ENCODE data around the gene ARSG. TPM values are rescaled to one million over a fixed set of nuclear protein-coding genes. Genes with fewer than 3 reads are reported as not detected.
"Not testable (repeated sequence)": the region's sequence is repeated elsewhere in the genome, so short reads cannot be mapped to it uniquely, and the experiment has no call there.

Gene ARSG
- total and polyA plus RNA-seq, 7 donors: 1.7 to 6.1 (median 2.5) TPM

DNA sequence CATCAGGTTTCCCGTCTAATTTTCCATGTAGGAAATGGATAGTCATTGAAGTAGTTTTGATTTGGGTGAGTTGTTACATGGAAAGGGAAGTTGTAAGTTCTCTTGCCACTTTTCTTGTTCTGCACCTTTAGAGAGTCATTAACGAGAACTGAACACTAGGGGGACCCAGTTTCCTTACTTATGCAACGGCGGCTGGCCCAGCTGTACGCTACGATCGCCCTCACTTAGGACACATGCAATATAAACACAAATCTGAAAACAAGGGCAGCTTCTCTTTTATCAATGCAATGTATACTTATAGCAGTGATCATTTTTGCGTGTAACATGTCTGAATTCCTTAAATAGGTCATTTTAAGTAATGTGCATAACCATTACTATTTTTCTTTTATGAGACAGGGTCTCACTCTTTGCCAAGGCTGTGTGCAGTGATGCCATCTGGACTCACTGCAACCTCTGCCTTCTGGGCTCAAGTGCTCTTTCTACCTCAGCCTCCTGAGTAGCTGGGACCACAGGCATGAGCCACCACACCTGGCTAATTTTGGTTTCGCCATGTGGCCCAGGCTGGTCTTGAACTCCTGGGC is 28.1 kb upstream of the ARSG start:
- H3K9me3 ChIP-seq; DNase-seq; H3K4me3 ChIP-seq; H3K36me3 ChIP-seq (ENCODE audit: insufficient read depth in 1 of 2, low read depth in 1 of 2); H3K27me3 ChIP-seq (ENCODE audit: insufficient read depth in 3 of 3, low read length in 2 of 3); H3K4me1 ChIP-seq: not testable (repeated sequence)
- peak; percentile 68 to 81 (median 71) for ATAC-seq
- TF ChIP-seq, protein P1, sequence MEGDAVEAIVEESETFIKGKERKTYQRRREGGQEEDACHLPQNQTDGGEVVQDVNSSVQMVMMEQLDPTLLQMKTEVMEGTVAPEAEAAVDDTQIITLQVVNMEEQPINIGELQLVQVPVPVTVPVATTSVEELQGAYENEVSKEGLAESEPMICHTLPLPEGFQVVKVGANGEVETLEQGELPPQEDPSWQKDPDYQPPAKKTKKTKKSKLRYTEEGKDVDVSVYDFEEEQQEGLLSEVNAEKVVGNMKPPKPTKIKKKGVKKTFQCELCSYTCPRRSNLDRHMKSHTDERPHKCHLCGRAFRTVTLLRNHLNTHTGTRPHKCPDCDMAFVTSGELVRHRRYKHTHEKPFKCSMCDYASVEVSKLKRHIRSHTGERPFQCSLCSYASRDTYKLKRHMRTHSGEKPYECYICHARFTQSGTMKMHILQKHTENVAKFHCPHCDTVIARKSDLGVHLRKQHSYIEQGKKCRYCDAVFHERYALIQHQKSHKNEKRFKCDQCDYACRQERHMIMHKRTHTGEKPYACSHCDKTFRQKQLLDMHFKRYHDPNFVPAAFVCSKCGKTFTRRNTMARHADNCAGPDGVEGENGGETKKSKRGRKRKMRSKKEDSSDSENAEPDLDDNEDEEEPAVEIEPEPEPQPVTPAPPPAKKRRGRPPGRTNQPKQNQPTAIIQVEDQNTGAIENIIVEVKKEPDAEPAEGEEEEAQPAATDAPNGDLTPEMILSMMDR (IDR thresholded peaks at IDR 0.05): peak; percentile 71
- intact Hi-C loops (cut with DNase I): loop anchor here (2.0 to 10.0 kb wide), 6 partner anchors 134 to 202 kb away; no protein-coding TSS in a partner anchor
- whole genome bisulfite sequencing, 3 donors: 11 to 16% (median 13%) methylated on average over 8 to 9 of the region's 9 CpGs
- peak overlapping the region; percentile 36 for H3K27ac ChIP-seq

DNA sequence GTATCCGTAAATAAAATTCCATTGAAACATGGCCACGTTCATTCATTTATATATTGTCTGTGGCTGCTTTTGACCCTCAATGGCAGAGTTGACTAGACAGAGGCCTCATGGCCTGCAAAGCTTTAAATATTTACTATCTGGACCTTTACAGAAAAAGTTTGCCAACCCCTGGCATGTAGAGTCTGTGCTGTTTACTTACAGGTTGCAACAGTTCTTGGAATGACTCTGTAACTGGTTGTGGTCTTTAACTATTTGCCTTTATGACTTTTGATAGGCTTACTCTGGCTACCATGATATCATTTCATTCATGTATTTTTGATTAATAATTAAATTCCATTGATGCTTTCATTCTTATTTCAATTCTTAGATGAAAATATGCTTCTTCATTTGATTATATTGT is 25.5 kb upstream of the ARSG start:
- WGBS, 3 donors: 94 to 99% (median 95%) methylated on average over 2 of the region's 2 CpGs
- not testable (repeated sequence) for H3K36me3 ChIP-seq (ENCODE audit: insufficient read depth in 1 of 2, low read depth in 1 of 2)
- intact Hi-C loops (cut with DNase I): loop anchor here in 1 of 2 donors (10.0 kb wide), 2 partner anchors 169 to 199 kb away; no protein-coding TSS in a partner anchor

DNA sequence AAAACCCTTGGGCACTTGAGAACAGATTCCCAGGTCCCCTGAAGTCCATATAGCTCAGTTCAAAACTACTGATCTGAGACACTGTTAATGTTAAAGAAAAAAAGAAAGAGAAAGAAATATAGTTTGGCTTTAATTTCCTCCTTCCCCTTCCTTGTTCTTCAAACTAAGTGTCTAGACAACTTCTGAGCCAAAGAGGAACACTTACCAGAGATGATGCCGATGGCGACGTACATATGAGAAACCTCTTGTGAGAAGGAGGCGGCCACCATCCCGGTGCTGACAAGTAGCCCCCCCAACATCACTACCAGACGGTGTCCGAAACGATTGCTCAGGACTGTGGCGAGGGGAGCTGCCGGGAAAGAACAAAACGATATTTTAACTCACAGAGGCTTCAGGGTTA is 17.6 kb upstream of the ARSG start:
- Histone ChIP-seq H3K27me3 (ENCODE audit: insufficient read depth in 3 of 3, low read length in 2 of 3) (no peaks in the 10 kb centered on the region), H3K36me3 (ENCODE audit: insufficient read depth in 1 of 2, low read depth in 1 of 2) (peaks cover 4 to 20% of the 10 kb centered on the region in 2 donors), H3K9me3 (no peaks in the 10 kb centered on the region), H3K27ac (no peak overlapping the region), H3K4me3 (no peak overlapping the region), H3K4me1 (no peaks in the 10 kb centered on the region)
- TF ChIP-seq, protein P1 (IDR thresholded peaks at IDR 0.05): no peak
- DNase-seq (no peak), ATAC-seq (no peak)
- intact Hi-C loops (cut with DNase I): no loop called here
- WGBS, 3 donors: 80 to 83% (median 83%) methylated on average over 11 of the region's 11 CpGs

More for the DNA sequence above, 25.5 kb upstream of the ARSG start:
- DNase-seq; H3K9me3 ChIP-seq; H3K4me3 ChIP-seq; ATAC-seq; H3K4me1 ChIP-seq; H3K27me3 ChIP-seq (ENCODE audit: insufficient read depth in 3 of 3, low read length in 2 of 3); H3K27ac ChIP-seq: not testable (repeated sequence)

DNA sequence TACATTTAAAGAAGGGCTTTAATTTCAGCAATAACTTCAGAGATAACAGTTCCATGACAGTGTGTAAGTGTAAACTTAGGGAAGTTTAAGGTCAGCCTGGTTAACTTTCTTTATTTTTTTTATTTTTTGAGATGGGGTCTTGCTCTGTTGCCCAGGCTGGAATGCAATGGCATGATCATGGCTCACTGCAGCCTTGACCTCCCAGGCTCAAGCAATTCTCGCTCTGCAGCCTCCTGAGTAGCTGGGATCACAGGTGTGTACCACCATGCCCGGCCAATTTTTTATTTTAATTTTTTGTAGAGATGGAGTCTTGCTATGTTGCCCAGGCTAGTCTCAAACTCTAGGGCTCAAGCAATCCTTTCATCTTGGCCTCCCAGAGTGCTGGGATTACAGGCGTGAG is 15.0 kb upstream of the ARSG start:
- H3K4me1 ChIP-seq; H3K27me3 ChIP-seq (ENCODE audit: insufficient read depth in 3 of 3, low read length in 2 of 3); DNase-seq; H3K9me3 ChIP-seq; H3K36me3 ChIP-seq (ENCODE audit: insufficient read depth in 1 of 2, low read depth in 1 of 2); intact Hi-C loops (cut with DNase I); H3K27ac ChIP-seq; ATAC-seq; H3K4me3 ChIP-seq: not testable (repeated sequence)
- WGBS, 3 donors: 95 to 98% (median 98%) methylated on average over 3 of the region's 3 CpGs

DNA sequence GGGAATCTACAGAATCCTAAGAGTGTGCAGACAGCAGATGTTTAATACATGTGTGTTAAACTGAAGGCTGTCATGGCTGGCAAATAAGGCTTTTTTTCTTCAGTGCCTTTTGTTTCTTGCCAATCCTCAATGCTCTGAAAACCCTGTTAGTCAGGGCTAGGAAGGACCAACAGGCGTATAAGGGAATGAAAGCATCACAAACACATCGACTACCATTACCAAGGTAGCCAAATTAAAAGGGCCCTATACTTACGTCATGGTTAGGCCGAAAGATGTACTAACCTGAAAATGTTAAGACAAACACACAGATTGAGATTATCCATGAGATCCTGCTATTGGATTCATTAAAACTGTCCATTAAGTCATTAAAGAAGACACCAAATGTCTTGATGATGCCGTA is 13.5 kb upstream of the ARSG start:
- Histone ChIP-seq H3K4me3 (no peak overlapping the region), H3K27ac (no peak overlapping the region), H3K27me3 (ENCODE audit: insufficient read depth in 3 of 3, low read length in 2 of 3) (no peaks in the 10 kb centered on the region), H3K9me3 (no peaks in the 10 kb centered on the region), H3K36me3 (ENCODE audit: insufficient read depth in 1 of 2, low read depth in 1 of 2) (peaks cover 0 to 9% of the 10 kb centered on the region in 2 donors), H3K4me1 (no peaks in the 10 kb centered on the region)
- DNase-seq (no peak), ATAC-seq (no peak)
- 97 to 98% (median 98%) methylated on average over 5 of the region's 5 CpGs for WGBS, 3 donors
- TF ChIP-seq, protein P1 (IDR thresholded peaks at IDR 0.05): no peak
- intact Hi-C loops (cut with DNase I): no loop called here

DNA sequence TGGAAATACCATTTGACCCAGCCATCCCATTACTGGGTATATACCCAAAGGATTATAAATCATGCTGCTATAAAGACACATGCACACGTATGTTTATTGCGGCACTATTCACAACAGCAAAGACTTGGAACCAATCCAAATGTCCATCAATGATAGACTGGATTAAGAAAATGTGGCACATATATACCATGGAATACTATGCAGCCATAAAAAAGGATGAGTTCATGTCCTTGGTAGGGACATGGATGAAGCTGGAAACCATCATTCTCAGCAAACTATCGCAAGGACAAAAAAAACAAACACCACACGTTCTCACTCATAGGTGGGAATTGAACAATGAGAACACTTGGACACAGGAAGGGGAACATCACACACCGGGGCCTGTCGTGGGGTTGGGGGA is 9.3 kb upstream of the ARSG start:
- ATAC-seq; intact Hi-C loops (cut with DNase I); H3K4me1 ChIP-seq; H3K27me3 ChIP-seq (ENCODE audit: insufficient read depth in 3 of 3, low read length in 2 of 3); DNase-seq; H3K36me3 ChIP-seq (ENCODE audit: insufficient read depth in 1 of 2, low read depth in 1 of 2); H3K4me3 ChIP-seq; H3K27ac ChIP-seq; H3K9me3 ChIP-seq: not testable (repeated sequence)
- 75 to 93% (median 83%) methylated on average over 2 to 5 of the region's 6 CpGs for WGBS, 3 donors
